ENCODE results near the gene STEAP1B. TPM values are rescaled to one million over a fixed set of nuclear protein-coding genes. Genes with fewer than 3 reads are reported as not detected.

STEAP1B gene
- total RNA-seq, 2 experiments from 2014 or later, result not detected

- ATAC-seq (no peak), DNase-seq (no peak)
- H3K27me3 Mint-ChIP-seq, result peaks cover 3% of the 10 kb centered on the region
- no peaks in the 10 kb centered on the region for H3K9me3 Mint-ChIP-seq
- H3K36me3 Mint-ChIP-seq (ENCODE audit: low read depth), result no peaks in the 10 kb centered on the region
- ChIA-PET CTCF (no interaction called here), POLR2A (no interaction called here)
- H3K4me3 Mint-ChIP-seq, result no peak overlapping the region
- H3K27ac Mint-ChIP-seq, result no peak overlapping the region
- H3K4me1 Mint-ChIP-seq (ENCODE audit: low read depth), result no peaks in the 10 kb centered on the region
- intact Hi-C loops (cut with micrococcal nuclease), result no loop called here
- no peak for TF ChIP-seq CTCF (IDR thresholded peaks at IDR 0.05)
These were observed 81.5 kb downstream of the STEAP1B start for GRCh38 chr7:22418251-22419046.

- Mint-ChIP-seq H3K36me3 (ENCODE audit: low read depth) (no peaks in the 10 kb centered on the region), H3K4me3 (no peak overlapping the region), H3K27me3 (peaks cover 3% of the 10 kb centered on the region), H3K9me3 (no peaks in the 10 kb centered on the region), H3K4me1 (ENCODE audit: low read depth) (no peaks in the 10 kb centered on the region), H3K27ac (no peak overlapping the region)
- DNase-seq, result no peak
- intact Hi-C loops (cut with micrococcal nuclease), result no loop called here
- TF ChIP-seq CTCF (IDR thresholded peaks at IDR 0.05), result no peak
- ChIA-PET CTCF (no interaction called here), POLR2A (no interaction called here)
- ATAC-seq, result no peak
These were observed 82.1 kb downstream of the STEAP1B start for GRCh38 chr7:22417841-22418240.

GRCh38 chr7:22417349-22417748, 82.6 kb downstream of the STEAP1B start:
- Mint-ChIP-seq H3K27me3 (peaks cover 3% of the 10 kb centered on the region), H3K9me3 (no peaks in the 10 kb centered on the region), H3K36me3 (ENCODE audit: low read depth) (no peaks in the 10 kb centered on the region), H3K4me1 (ENCODE audit: low read depth) (no peaks in the 10 kb centered on the region), H3K27ac (no peak overlapping the region), H3K4me3 (no peak overlapping the region)
- ChIA-PET POLR2A (no interaction called here), CTCF (no interaction called here)
- no peak for ATAC-seq
- no peak for TF ChIP-seq CTCF (IDR thresholded peaks at IDR 0.05)
- intact Hi-C loops (cut with micrococcal nuclease), result no loop called here
- DNase-seq, result no peak

- H3K4me1 Mint-ChIP-seq (ENCODE audit: low read depth), result no peaks in the 10 kb centered on the region
- H3K27ac Mint-ChIP-seq, result no peak overlapping the region
- no peaks in the 10 kb centered on the region for H3K9me3 Mint-ChIP-seq
- no peak for TF ChIP-seq CTCF (IDR thresholded peaks at IDR 0.05)
- ChIA-PET POLR2A (no interaction called here), CTCF (no interaction called here)
- DNase-seq (no peak), ATAC-seq (no peak)
- H3K27me3 Mint-ChIP-seq, result peaks cover 3% of the 10 kb centered on the region
- intact Hi-C loops (cut with micrococcal nuclease), result no loop called here
- H3K36me3 Mint-ChIP-seq (ENCODE audit: low read depth), result no peaks in the 10 kb centered on the region
- H3K4me3 Mint-ChIP-seq, result no peak overlapping the region
These were observed 85.6 kb downstream of the STEAP1B start for GRCh38 chr7:22414424-22414823.

- no peaks in the 10 kb centered on the region for H3K4me1 Mint-ChIP-seq (ENCODE audit: low read depth)
- TF ChIP-seq CTCF (IDR thresholded peaks at IDR 0.05), result no peak
These were observed 86.8 kb downstream of the STEAP1B start for GRCh38 chr7:22413211-22413610.

More at GRCh38 chr7:22413211-22413610, 86.8 kb downstream of the STEAP1B start:
- Mint-ChIP-seq H3K9me3 (no peaks in the 10 kb centered on the region), H3K27ac (no peak overlapping the region), H3K27me3 (peaks cover 3% of the 10 kb centered on the region), H3K4me3 (no peak overlapping the region), H3K36me3 (ENCODE audit: low read depth) (no peaks in the 10 kb centered on the region)
- DNase-seq (no peak), ATAC-seq (no peak)
- ChIA-PET CTCF (no interaction called here), POLR2A (no interaction called here)
- intact Hi-C loops (cut with micrococcal nuclease), result no loop called here

Measured in activated CD8-positive, alpha-beta T cell treated with anti-CD3 and anti-CD28 coated beads for 36 hours (primary cell).